ENCODE measurements around the gene IP6K1.

IP6K1 gene

DNA sequence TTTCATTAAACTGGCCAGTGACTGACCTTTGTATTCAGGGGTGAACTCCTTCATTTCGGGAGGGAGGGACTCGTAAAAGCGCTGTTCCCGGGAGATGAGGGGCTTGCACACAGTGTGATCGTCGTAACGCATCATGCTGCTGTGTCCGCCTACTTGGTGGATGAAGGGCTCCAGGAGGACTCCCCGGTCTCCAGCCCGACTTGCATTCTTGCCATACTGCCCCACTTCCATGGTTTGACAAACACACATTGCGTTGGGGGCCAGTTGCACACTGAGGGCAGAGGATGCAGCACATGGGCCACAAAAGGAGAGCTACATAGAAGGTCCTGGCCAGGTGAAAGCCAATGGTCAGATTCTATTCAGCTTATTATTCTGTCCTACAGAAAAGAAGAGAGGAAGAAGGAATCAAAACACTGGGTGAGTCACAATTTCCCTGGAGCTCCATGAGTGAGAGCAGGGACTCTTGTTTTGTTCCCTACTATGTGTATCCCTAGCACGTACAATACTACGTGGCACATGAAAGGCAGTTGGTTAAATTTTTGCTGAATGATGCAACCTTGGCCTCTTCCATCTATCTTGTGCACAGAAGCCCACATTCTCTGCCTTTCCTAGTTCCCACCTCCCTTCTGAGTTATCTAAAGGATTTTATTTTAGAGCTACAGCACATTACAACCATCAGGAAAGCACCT lies 38.4 kb downstream of the IP6K1 start:
- TF ChIP-seq CTCF (IDR thresholded peaks at IDR 0.05; ENCODE audit: low read depth, low read length), result no peak
- Histone ChIP-seq H3K9me3 (no peaks in the 10 kb centered on the region), H3K36me3 (no peaks in the 10 kb centered on the region; the same call in 1 of the 2 replicates), H3K4me1 (no peaks in the 10 kb centered on the region), H3K4me3 (ENCODE audit: low read depth, low read length) (no peak overlapping the region), H3K27me3 (no peaks in the 10 kb centered on the region)
- DNase-seq, result no peak

DNA sequence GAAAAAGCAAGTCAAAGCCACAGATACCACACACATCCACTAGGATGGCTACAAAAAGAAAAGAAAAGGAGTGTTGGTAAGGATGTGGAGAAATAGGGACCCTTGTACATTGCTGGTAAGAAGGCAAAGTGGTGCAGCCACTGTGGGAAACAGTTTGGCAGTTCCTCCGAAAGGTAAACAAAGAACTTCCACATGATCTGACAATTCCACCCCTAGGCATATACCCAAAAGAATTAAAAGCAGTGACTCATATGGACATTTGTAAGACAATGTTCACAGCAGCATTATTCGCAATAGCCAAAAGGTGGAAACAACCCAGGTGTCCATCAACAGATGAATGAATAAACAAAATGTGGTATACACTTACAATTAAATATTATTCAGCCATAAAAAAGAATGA lies 40.4 kb downstream of the IP6K1 start:
- no peak for TF ChIP-seq CTCF (IDR thresholded peaks at IDR 0.05; ENCODE audit: low read depth, low read length)
- DNase-seq, result no peak
- Histone ChIP-seq H3K4me1 (no peaks in the 10 kb centered on the region), H3K9me3 (no peaks in the 10 kb centered on the region), H3K4me3 (ENCODE audit: low read depth, low read length) (no peak overlapping the region), H3K36me3 (no peaks in the 10 kb centered on the region; the same call in 1 of the 2 replicates), H3K27me3 (no peaks in the 10 kb centered on the region)

DNA sequence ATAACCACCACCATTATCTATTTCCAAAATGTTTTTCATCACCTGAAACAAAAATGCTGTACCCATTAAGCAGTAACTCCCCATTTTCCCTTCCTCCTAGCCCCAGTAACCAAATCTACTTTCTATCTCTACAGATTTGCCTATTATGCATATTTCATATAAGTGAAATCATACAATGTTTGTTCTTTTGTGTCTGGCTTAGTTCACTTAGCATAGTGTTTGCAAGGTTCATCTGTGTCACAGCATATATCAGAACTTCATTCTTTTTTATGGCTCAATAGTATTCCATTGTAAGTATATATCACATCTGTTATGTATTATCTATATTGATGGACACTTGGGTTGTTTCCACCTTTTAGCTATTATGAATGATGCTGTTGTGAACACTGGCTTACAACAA lies 45.9 kb downstream of the IP6K1 start:
- no peaks in the 10 kb centered on the region for H3K27me3 ChIP-seq
- H3K36me3 ChIP-seq, result peaks cover 12% of the 10 kb centered on the region
- no peak overlapping the region for H3K4me3 ChIP-seq (ENCODE audit: low read depth, low read length)
- H3K9me3 ChIP-seq, result no peaks in the 10 kb centered on the region
- TF ChIP-seq CTCF (IDR thresholded peaks at IDR 0.05; ENCODE audit: low read depth, low read length), result no peak
- no peak for DNase-seq
- no peaks in the 10 kb centered on the region for H3K4me1 ChIP-seq

DNA sequence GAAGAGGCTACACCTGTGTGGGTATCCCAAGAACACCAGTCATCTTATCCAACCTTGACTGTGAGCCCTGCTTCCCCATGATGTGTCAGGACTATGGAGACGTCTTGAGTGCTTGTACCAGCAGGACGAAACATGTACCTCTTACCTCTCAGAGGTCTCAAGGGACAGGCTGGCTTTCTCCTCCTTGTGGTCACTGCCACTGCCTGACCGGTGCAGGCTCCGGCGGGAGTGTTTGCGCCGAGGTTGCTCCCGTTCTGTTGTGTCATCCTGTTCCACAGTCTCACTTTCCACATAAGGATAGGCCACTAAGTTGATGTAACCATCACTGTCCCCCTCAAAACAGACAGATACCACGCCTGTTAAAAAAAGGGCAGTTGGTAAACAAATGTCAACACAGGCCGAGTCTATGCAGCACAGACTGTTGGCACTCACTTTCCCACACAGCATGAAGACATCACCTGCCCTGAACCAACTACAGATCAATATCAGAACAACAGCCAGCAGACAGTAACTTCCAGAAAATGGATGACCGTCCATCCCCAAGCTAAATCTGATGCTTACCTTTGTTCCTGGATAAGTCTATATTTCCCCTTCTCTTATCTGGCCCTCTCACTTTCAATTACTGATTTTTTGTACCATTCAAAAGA lies 48.2 kb downstream of the IP6K1 start:
- Histone ChIP-seq H3K4me1 (no peaks in the 10 kb centered on the region), H3K36me3 (peaks cover 15% of the 10 kb centered on the region), H3K9me3 (no peaks in the 10 kb centered on the region), H3K27me3 (no peaks in the 10 kb centered on the region), H3K4me3 (ENCODE audit: low read depth, low read length) (no peak overlapping the region)
- DNase-seq, result no peak
- TF ChIP-seq CTCF (IDR thresholded peaks at IDR 0.05; ENCODE audit: low read depth, low read length), result no peak

- Histone ChIP-seq H3K4me3 (ENCODE audit: low read depth, low read length) (no peak overlapping the region), H3K36me3 (peaks cover 15% of the 10 kb centered on the region), H3K4me1 (no peaks in the 10 kb centered on the region), H3K27me3 (no peaks in the 10 kb centered on the region), H3K9me3 (no peaks in the 10 kb centered on the region)
- TF ChIP-seq CTCF (IDR thresholded peaks at IDR 0.05; ENCODE audit: low read depth, low read length), result no peak
- no peak for DNase-seq
Measured at GRCh38 chr3:49734752-49735151, 51.6 kb downstream of the IP6K1 start.

- peaks cover 15% of the 10 kb centered on the region for H3K36me3 ChIP-seq
- DNase-seq, result no peak
- TF ChIP-seq CTCF (IDR thresholded peaks at IDR 0.05; ENCODE audit: low read depth, low read length), result no peak
- no peaks in the 10 kb centered on the region for H3K27me3 ChIP-seq
- H3K4me3 ChIP-seq (ENCODE audit: low read depth, low read length), result no peak overlapping the region
- no peaks in the 10 kb centered on the region for H3K4me1 ChIP-seq
- H3K9me3 ChIP-seq, result no peaks in the 10 kb centered on the region
Measured at GRCh38 chr3:49733551-49733950, 52.8 kb downstream of the IP6K1 start.

All from BE2C (cell line).